ENCODE measurements around the gene RNLS.

The RNLS gene

DNA sequence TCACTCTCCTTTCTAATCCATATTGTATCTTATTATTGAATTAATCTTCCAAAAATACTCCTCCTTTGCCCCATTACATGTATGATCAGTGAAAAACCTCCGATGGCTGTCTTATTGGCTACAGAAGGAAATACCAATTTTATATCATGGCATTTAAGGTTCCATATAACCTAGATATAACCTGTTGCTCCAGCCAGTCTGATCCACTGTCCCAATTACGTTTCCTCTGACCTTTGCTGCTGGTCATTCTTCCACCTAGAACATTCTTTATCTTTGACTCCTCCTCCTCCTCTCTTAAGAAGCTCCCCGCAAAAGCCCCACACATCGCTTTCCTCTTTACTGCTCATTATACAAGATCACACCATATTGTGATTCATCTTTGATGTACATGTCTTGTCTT is 161.5 kb downstream of the RNLS start:
- H3K4me3 ChIP-seq (ENCODE audit: low read depth, low read length), result no peak overlapping the region
- TF ChIP-seq, protein P1, sequence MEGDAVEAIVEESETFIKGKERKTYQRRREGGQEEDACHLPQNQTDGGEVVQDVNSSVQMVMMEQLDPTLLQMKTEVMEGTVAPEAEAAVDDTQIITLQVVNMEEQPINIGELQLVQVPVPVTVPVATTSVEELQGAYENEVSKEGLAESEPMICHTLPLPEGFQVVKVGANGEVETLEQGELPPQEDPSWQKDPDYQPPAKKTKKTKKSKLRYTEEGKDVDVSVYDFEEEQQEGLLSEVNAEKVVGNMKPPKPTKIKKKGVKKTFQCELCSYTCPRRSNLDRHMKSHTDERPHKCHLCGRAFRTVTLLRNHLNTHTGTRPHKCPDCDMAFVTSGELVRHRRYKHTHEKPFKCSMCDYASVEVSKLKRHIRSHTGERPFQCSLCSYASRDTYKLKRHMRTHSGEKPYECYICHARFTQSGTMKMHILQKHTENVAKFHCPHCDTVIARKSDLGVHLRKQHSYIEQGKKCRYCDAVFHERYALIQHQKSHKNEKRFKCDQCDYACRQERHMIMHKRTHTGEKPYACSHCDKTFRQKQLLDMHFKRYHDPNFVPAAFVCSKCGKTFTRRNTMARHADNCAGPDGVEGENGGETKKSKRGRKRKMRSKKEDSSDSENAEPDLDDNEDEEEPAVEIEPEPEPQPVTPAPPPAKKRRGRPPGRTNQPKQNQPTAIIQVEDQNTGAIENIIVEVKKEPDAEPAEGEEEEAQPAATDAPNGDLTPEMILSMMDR (IDR thresholded peaks at IDR 0.05; ENCODE audit: low read depth, low read length), result no peak

DNA sequence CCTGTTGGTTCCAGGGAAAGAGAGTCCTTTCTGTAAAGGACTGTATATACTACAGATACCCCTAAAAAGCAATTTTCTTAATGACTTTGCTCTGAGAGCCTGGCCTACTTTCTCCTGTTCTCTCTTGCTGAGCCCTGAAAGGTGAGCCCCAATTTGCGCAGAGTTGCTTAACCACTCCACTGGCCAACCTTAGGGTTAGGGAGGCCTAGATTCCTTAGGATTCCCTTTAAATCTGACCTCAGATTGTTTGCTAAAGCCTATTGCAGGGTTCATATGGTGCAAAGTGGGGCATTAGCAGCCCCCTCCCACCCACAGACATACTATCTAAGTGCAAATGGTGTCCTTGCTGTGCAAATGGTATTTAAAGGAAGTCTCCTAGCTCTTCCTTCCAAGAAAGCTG is 164.2 kb downstream of the RNLS start:
- no peak overlapping the region for H3K4me3 ChIP-seq (ENCODE audit: low read depth, low read length)
- TF ChIP-seq, protein P1 (IDR thresholded peaks at IDR 0.05; ENCODE audit: low read depth, low read length), result no peak

DNA sequence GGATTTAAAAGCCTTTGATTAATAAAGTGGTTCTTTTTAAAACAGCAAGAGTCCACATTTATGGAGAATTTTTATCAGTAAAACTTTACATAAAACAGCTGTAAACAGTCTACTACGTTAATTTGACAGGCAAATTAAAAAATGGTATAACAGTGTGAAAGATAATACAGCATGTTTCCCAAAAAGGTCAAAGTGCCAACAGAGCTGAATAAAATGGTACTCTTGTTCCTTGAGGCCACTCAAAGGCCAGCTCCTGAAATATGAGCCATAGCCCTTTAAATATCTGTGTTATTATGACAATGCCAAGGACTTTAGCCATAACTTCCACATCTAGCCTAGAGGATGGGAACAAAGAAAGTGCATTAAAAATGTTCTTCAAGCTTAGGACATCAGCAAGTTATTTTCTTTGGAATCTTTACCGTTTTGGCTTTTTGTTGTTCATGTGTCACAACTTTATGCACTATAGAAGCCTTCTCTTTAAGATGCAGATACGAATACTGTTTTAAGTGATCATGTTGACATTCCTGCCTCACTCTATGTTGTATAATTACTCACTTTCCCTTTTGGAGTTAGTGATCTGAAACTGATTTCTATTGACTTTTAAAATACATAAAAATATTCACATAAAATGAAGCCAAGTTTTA is 165.6 kb downstream of the RNLS start:
- no peak overlapping the region for H3K4me3 ChIP-seq (ENCODE audit: low read depth, low read length)
- TF ChIP-seq, protein P1 (IDR thresholded peaks at IDR 0.05; ENCODE audit: low read depth, low read length), result no peak

DNA sequence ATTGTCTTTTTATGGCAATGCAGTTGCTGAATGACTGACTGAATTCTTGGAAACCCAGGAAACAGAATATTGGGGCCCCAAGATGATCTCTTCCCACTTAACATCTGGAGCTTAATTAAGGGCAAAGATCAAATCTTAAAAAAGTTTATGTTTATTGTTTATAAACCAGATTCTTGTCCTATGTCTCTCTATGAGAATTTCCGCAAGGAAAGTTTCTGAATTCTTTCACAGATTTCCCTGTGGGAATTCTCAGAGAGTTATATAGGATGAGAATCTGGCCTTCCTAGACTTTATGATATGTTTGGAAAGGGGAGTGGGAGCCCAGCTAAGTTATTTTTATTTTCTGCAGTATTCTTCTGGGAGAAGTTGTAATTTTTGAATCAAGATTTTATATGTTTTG is 166.3 kb downstream of the RNLS start:
- TF ChIP-seq, protein P1 (IDR thresholded peaks at IDR 0.05; ENCODE audit: low read depth, low read length), result no peak
- H3K4me3 ChIP-seq (ENCODE audit: low read depth, low read length), result no peak overlapping the region

DNA sequence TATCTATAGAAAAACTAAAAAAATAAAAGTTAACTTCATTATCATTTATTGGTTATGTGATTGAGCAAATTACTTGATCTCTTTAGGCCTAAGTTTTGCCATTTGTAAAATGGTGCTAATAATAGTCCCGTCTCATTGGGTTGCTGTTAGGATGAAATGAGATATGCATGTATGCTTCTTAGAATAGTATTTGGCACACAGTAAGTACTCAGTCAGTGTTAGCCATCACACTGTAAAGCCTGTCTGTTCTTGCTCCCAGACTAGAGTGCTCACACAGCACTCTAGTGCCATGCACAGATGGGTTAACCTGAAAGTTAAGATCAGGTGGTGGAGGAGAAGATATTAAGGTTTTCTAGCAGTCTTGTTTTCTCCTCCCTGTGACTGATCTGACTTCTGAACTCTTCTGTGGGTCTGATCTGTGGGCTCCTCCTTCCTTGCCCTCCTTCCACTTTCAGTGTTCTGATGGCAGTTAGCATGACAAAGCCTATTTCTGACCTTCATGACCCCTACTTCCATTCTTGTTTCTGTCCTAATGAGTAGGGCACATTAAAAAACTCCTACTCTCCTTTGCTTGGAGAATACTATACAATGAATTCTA is 167.5 kb downstream of the RNLS start:
- TF ChIP-seq, protein P1 (IDR thresholded peaks at IDR 0.05; ENCODE audit: low read depth, low read length), result no peak
- H3K4me3 ChIP-seq (ENCODE audit: low read depth, low read length), result no peak overlapping the region

DNA sequence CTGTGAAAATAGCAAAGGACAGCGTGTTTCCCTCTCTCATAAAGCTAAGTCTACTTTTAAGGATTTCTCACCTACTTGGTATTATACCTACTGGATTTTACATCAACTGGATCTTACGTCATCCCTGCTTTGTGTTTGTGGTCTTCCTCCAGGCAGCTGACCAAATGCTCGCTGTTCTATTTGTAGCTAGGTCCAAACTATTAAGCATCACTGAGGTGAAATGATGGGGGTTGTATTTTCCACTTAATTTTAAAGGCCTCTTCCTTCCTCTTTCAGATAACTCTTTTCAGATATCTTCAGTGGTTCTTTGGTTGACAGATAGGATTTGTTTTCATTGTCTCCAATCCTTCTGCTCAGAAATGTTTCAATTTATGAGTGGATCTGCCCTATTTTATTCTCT is 169.7 kb downstream of the RNLS start:
- H3K4me3 ChIP-seq (ENCODE audit: low read depth, low read length), result no peak overlapping the region
- TF ChIP-seq, protein P1 (IDR thresholded peaks at IDR 0.05; ENCODE audit: low read depth, low read length), result no peak

DNA sequence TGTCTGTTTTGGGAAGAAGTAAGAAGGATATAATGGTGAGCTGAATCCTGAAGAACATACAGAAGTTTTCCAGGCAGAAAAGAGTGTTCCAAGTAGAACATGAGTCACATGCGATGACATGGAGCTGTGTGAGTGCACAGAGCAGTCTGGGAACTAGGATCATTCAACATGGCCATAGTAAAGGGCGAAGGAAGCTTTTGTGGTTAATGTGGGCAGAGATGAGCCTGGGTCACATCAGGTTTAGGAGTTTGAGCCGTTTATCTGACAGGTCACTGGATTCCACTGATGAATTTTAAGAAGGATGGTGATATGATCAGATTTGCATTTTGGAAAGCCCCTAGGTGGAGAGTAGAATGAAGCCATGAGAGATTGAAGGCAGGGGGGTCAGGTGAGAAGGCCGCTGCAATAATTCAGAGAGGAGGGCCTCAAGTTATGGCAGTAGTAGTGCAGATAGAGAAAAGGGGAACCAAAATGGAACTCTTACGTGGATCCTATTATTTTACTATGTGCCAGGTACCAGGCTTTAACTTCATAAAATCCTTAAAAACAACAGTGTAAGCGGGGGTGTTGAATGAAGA is 171.3 kb downstream of the RNLS start:
- TF ChIP-seq, protein P1 (IDR thresholded peaks at IDR 0.05; ENCODE audit: low read depth, low read length), result no peak

More for the DNA sequence above, 171.3 kb downstream of the RNLS start:
- no peak overlapping the region for H3K4me3 ChIP-seq (ENCODE audit: low read depth, low read length)

Measured in WI38 (cell line).